IgD-negative memory B cell (primary cell): Measurements from ENCODE around the gene HEG1. TPM values are rescaled to one million over a fixed set of nuclear protein-coding genes. Genes with fewer than 3 reads are reported as not detected.
"Not testable (repeated sequence)": the region's sequence is repeated elsewhere in the genome, so short reads cannot be mapped to it uniquely, and the experiment has no call there.

ENCODE experiments used
- H3K27ac Mint-ChIP-seq, 3 donors: one replicate each; pipeline ENCODE4 v1.8.0; 2020 to 2022; ENCODE audit warnings: mild to moderate bottlenecking in 3 of 3, mixed read lengths in 3 of 3, moderate library complexity in 1 of 3
- H3K27me3 Mint-ChIP-seq: one replicate; pipeline ENCODE4 v1.8.0; 2021; ENCODE audit warnings: mixed read lengths
- H3K36me3 Mint-ChIP-seq: one replicate; pipeline ENCODE4 v1.8.0; 2020; ENCODE audit warnings: mild to moderate bottlenecking, mixed read lengths
- H3K4me1 Mint-ChIP-seq, 3 donors: one replicate each; pipeline ENCODE4 v1.8.0; 2020 to 2022; ENCODE audit warnings: mixed read lengths in 3 of 3, mild to moderate bottlenecking in 1 of 3
- H3K4me3 Mint-ChIP-seq, 4 donors: one replicate each; pipeline ENCODE4 v1.8.0; 2020 to 2022; ENCODE audit warnings: mild to moderate bottlenecking in 4 of 4, mixed read lengths in 4 of 4, moderate library complexity in 3 of 4
- H3K9me3 Mint-ChIP-seq, 3 donors: one replicate each; pipeline ENCODE4 v1.8.0; 2020 to 2021; ENCODE audit warnings: mixed read lengths in 3 of 3, mild to moderate bottlenecking in 1 of 3
- polyA plus RNA-seq: library from polyadenylated mRNA; unstranded; fragments of 300-500 nt; fragmentation: Illumina TruSeq; gene quantifications from one replicate; pipeline ENCODE4 v1.2.3, GENCODE V29; 2021

HEG1 gene, protein sequence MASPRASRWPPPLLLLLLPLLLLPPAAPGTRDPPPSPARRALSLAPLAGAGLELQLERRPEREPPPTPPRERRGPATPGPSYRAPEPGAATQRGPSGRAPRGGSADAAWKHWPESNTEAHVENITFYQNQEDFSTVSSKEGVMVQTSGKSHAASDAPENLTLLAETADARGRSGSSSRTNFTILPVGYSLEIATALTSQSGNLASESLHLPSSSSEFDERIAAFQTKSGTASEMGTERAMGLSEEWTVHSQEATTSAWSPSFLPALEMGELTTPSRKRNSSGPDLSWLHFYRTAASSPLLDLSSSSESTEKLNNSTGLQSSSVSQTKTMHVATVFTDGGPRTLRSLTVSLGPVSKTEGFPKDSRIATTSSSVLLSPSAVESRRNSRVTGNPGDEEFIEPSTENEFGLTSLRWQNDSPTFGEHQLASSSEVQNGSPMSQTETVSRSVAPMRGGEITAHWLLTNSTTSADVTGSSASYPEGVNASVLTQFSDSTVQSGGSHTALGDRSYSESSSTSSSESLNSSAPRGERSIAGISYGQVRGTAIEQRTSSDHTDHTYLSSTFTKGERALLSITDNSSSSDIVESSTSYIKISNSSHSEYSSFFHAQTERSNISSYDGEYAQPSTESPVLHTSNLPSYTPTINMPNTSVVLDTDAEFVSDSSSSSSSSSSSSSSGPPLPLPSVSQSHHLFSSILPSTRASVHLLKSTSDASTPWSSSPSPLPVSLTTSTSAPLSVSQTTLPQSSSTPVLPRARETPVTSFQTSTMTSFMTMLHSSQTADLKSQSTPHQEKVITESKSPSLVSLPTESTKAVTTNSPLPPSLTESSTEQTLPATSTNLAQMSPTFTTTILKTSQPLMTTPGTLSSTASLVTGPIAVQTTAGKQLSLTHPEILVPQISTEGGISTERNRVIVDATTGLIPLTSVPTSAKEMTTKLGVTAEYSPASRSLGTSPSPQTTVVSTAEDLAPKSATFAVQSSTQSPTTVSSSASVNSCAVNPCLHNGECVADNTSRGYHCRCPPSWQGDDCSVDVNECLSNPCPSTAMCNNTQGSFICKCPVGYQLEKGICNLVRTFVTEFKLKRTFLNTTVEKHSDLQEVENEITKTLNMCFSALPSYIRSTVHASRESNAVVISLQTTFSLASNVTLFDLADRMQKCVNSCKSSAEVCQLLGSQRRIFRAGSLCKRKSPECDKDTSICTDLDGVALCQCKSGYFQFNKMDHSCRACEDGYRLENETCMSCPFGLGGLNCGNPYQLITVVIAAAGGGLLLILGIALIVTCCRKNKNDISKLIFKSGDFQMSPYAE (N-terminal part only)
- polyA plus RNA-seq, result 1.5 TPM

DNA sequence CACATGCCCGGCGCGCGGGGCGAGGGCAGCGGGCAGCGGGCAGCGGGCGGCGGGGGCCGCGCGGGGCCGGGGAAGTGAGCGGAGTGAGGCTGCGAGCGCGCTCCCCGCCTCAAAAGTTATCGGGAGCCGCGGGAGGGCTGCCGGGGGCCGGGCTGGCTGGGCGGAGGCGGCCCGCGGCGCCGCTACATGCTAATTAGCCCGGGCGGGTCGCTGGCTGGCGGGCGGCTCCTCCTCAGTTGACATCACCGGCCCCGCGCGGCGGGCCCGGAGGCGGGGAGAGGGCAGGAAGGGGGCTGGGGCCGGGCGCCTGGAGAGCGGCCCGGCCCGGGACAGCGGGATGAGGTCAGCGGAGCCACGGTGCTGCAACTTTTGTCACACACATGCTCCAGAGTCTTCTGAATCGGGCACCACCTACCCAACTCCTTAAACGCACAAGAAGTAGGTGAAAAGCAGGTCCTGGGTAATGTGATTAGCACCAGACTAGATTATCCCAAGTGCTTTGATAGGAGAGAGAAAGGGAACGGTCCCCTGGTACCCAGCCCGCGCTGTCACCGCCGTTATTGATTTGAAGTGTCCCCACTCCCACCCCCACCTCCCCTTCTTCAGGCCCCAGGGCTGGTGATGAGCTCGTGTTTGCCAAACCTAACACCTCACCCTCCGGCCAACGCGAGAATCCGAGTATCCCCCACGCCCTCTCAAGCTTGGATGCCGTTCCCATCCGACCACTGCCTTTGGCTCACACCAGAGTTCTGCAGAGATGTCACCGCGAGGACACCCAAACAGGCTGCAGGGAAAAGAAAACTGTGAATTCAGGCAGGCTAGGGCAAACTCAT lies at the start of gene HEG1:
Gene HEG1, minus strand, starts transcription at position 85 of the 833 bp plus-strand sequence. CDS start 107 bp downstream, outside the sequence.
- H3K4me3 Mint-ChIP-seq, result peak within 1 kb of the TSS; percentile 90 to 98 (median 95)
- H3K27me3 Mint-ChIP-seq, result peaks cover 2% of the 10 kb centered on the region
- no peaks in the 10 kb centered on the region for H3K36me3 Mint-ChIP-seq
- H3K4me1 Mint-ChIP-seq, result peaks cover 32 to 36% (median 35%) of the 10 kb centered on the region in 3 donors
- H3K9me3 Mint-ChIP-seq, result no peaks in the 10 kb centered on the region
- H3K27ac Mint-ChIP-seq, result peak within 1 kb of the TSS; percentile 77 to 87 (median 84)

DNA sequence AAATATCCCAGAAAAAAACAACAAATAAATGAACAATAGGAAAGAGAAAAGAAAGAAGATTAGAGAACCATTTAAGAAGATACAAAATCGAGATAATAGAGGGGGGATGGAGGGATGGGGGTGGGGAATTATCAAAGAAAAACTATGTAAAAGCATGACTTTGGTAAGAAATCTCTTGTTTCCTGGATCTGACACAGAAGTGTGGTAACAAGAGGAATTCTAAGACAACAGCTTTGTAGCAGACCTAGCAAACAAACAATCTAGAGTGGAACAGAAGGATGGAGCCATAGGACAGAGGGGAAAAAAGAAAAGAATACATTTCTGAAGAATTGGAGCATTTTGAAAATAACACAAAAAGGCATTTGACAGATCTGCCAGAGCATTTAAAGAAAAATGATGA lies 49.3 kb upstream of the HEG1 start:
- H3K27ac Mint-ChIP-seq, result no peak overlapping the region
- peaks cover 2% of the 10 kb centered on the region for H3K27me3 Mint-ChIP-seq
- H3K36me3 Mint-ChIP-seq, result no peaks in the 10 kb centered on the region
- H3K4me3 Mint-ChIP-seq, result no peak overlapping the region
- H3K4me1 Mint-ChIP-seq, result peaks cover 13 to 21% (median 17%) of the 10 kb centered on the region in 3 donors
- H3K9me3 Mint-ChIP-seq, result peaks cover 2 to 10% (median 3%) of the 10 kb centered on the region in 3 donors

GRCh38 chr3:125104639-125105038 lies 48.8 kb upstream of the HEG1 start:
- H3K36me3 Mint-ChIP-seq, result no peaks in the 10 kb centered on the region
- H3K4me1 Mint-ChIP-seq, result peaks cover 12 to 20% (median 14%) of the 10 kb centered on the region in 3 donors

GRCh38 chr3:125103406-125103805 lies 47.6 kb upstream of the HEG1 start:
- peaks cover 2% of the 10 kb centered on the region for H3K27me3 Mint-ChIP-seq
- no peak overlapping the region for H3K4me3 Mint-ChIP-seq
- peaks cover 7 to 11% (median 7%) of the 10 kb centered on the region in 3 donors for H3K4me1 Mint-ChIP-seq
- no peak overlapping the region for H3K27ac Mint-ChIP-seq
- H3K36me3 Mint-ChIP-seq, result no peaks in the 10 kb centered on the region
- peaks cover 3 to 15% (median 4%) of the 10 kb centered on the region in 3 donors for H3K9me3 Mint-ChIP-seq

More at GRCh38 chr3:125104639-125105038, 48.8 kb upstream of the HEG1 start:
- no peak overlapping the region for H3K4me3 Mint-ChIP-seq
- H3K27ac Mint-ChIP-seq, result no peak overlapping the region
- peaks cover 2% of the 10 kb centered on the region for H3K27me3 Mint-ChIP-seq
- H3K9me3 Mint-ChIP-seq, result peaks cover 3 to 15% (median 4%) of the 10 kb centered on the region in 3 donors

DNA sequence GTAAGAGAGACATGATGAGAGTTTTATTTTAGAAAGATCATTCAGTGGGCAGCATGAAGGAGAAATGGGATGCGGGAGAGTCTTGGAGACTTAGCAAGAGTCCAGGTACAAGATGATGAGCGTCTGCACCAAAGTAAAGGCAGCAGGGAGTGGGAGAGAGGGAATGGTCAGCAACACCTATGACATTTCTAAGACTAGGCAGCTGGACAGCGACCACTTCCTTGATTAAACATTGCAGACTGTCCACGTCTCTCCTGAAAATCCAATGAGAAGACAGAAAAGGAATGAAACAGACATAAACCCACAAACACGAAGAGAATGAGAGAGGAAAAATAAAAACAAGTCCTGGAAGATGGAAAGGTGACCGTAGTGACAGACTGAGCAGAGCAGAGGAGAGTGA lies 46.7 kb upstream of the HEG1 start:
- Mint-ChIP-seq H3K4me1 (peaks cover 0 to 5% (median 3%) of the 10 kb centered on the region in 3 donors), H3K27me3 (peaks cover 2% of the 10 kb centered on the region), H3K36me3 (no peaks in the 10 kb centered on the region), H3K27ac (no peak overlapping the region), H3K4me3 (no peak overlapping the region), H3K9me3 (peaks cover 3 to 15% (median 4%) of the 10 kb centered on the region in 3 donors)

- Mint-ChIP-seq H3K4me1 (no peaks in the 10 kb centered on the region), H3K9me3 (peaks cover 0 to 4% (median 2%) of the 10 kb centered on the region in 3 donors), H3K4me3 (peak overlapping the region in 1 of 4 donors; percentile 13), H3K27ac (no peak overlapping the region), H3K36me3 (no peaks in the 10 kb centered on the region), H3K27me3 (peaks cover 2% of the 10 kb centered on the region)
These were observed 43.0 kb upstream of the HEG1 start for GRCh38 chr3:125098611-125099291.

DNA sequence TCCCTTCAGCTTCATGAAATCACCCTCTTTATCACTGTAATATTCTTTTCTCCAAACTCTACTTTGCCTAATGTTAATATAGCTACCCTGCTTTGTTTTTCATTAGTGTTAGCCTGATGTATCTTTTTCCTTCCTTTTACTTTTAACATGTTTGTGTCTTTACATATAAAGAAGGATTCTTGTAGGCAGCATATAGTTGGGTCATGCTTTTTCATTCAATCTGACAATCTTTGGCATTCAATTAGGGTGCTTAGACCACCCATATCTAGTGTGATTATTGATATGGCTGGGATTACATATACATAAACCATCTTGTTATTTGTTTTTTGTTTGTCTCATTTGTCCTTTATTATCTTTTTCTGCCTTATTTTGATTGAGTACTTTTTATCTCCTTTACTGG lies 34.9 kb upstream of the HEG1 start:
- no peaks in the 10 kb centered on the region for H3K36me3 Mint-ChIP-seq
- no peak overlapping the region for H3K27ac Mint-ChIP-seq
- peaks cover 0 to 5% (median 0%) of the 10 kb centered on the region in 3 donors for H3K9me3 Mint-ChIP-seq
- H3K4me1 Mint-ChIP-seq, result no peaks in the 10 kb centered on the region
- H3K4me3 Mint-ChIP-seq, result no peak overlapping the region
- H3K27me3 Mint-ChIP-seq, result no peaks in the 10 kb centered on the region

GRCh38 chr3:125087768-125088391 lies 32.1 kb upstream of the HEG1 start:
- Mint-ChIP-seq H3K27me3 (no peaks in the 10 kb centered on the region), H3K4me3 (peak overlapping the region in 1 of 4 donors; percentile 0), H3K9me3 (peaks cover 0 to 5% (median 0%) of the 10 kb centered on the region in 3 donors), H3K4me1 (no peaks in the 10 kb centered on the region), H3K27ac (no peak overlapping the region), H3K36me3 (no peaks in the 10 kb centered on the region)

DNA sequence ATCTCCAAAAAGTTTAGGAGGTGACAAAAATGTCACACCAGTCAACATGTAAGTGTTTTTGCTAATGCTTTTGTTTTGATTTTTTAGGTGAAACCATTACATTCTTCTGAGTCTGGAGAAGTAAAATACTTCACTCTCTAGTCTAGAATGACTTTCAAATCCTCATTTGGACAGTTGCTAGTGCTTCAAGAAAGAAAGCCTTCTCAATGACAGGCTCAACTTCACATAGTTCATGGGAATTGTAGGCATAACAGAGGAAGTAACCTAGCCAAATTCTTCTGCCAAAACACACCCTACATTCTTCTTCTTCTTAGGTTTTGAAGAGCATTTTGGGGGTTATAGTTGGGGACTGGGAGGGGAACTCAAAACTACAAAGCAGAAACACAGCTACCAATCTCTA lies 29.4 kb upstream of the HEG1 start:
- Mint-ChIP-seq H3K27ac (no peak overlapping the region), H3K27me3 (no peaks in the 10 kb centered on the region), H3K4me3 (no peak overlapping the region), H3K36me3 (no peaks in the 10 kb centered on the region), H3K4me1 (peaks cover 0 to 3% (median 0%) of the 10 kb centered on the region in 3 donors), H3K9me3 (no peaks in the 10 kb centered on the region)

- Mint-ChIP-seq H3K4me1 (peaks cover 0 to 5% (median 0%) of the 10 kb centered on the region in 3 donors), H3K4me3 (no peak overlapping the region), H3K27me3 (no peaks in the 10 kb centered on the region), H3K27ac (no peak overlapping the region), H3K36me3 (no peaks in the 10 kb centered on the region), H3K9me3 (no peaks in the 10 kb centered on the region)
These were observed 28.0 kb upstream of the HEG1 start for GRCh38 chr3:125083776-125084175.

GRCh38 chr3:125082339-125082738 lies 26.5 kb upstream of the HEG1 start:
- not testable (repeated sequence) for H3K27me3 Mint-ChIP-seq, H3K27ac Mint-ChIP-seq, H3K36me3 Mint-ChIP-seq, H3K4me3 Mint-ChIP-seq, H3K9me3 Mint-ChIP-seq
- H3K4me1 Mint-ChIP-seq, result peaks cover 8 to 16% (median 9%) of the 10 kb centered on the region in 3 donors

DNA sequence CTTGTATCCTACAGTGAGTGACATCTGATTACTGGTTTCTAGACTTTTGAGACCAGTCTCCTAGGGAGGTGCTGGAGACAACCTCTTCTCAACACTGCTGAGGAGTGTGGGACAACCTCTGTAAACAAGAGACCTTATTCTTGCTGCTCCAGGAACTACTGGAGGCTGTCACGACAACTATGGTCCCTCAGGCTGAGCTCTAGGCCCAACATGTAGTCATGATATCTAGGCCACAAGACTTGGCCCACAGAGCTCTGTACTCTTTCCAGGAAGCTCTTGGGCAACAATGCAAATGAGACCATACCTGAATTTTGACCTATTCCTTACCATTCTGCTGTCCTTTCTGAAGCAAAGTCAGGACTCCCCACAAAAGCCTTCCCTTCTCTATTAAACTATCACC lies 24.3 kb upstream of the HEG1 start:
- peaks cover 1% of the 10 kb centered on the region for H3K36me3 Mint-ChIP-seq
- no peaks in the 10 kb centered on the region for H3K27me3 Mint-ChIP-seq
- H3K27ac Mint-ChIP-seq, result no peak overlapping the region
- peaks cover 8 to 16% (median 9%) of the 10 kb centered on the region in 3 donors for H3K4me1 Mint-ChIP-seq
- no peak overlapping the region for H3K4me3 Mint-ChIP-seq
- H3K9me3 Mint-ChIP-seq, result no peaks in the 10 kb centered on the region

DNA sequence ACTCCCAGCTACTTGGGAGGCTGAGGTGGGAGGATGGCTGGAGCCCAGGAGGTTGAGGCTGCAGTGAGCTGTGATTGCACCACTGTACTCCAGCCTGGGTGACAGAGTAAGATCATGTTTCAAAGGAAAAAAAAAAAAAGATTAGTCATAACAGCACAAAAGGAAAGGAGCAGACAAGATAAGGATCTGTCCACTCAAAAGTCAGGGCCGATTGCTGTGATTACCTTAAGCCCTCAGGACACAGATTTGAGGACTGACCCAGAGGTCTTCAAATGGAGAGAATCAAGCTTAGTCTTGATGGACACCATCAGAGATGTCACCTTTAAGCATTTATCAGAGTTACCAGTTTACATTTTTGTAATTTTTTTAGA lies 23.9 kb upstream of the HEG1 start:
- Mint-ChIP-seq H3K4me3 (no peak overlapping the region), H3K36me3 (peaks cover 1% of the 10 kb centered on the region)

More for the DNA sequence above, 23.9 kb upstream of the HEG1 start:
- Mint-ChIP-seq H3K4me1 (peaks cover 8 to 16% (median 9%) of the 10 kb centered on the region in 3 donors), H3K27me3 (no peaks in the 10 kb centered on the region), H3K27ac (no peak overlapping the region), H3K9me3 (no peaks in the 10 kb centered on the region)
